ENCODE measurements around the gene LORICRIN.

GRCh38 chr1:153232553-153232952 is 26.9 kb upstream of the LORICRIN start:
- TF ChIP-seq EP300 (IDR thresholded peaks at IDR 0.05; ENCODE audit: borderline replicate concordance) = no peak
- TF ChIP-seq FOXM1 (IDR thresholded peaks at IDR 0.05; ENCODE audit: borderline replicate concordance, low read depth) = no peak

All from Ishikawa (cell line).